T-helper 2 cell treated with Interferon-gamma antibody and Interleukin-4, amounts not matched to agents 100 ng/mL and 5 ng/mL, for 36 hours (primary cell): ENCODE results near the gene DUSP9. TPM values are rescaled to one million over a fixed set of nuclear protein-coding genes. Genes with fewer than 3 reads are reported as not detected.
"Not testable (repeated sequence)": the region's sequence is repeated elsewhere in the genome, so short reads cannot be mapped to it uniquely, and the experiment has no call there.

Source experiments
- intact Hi-C: fragments of 100-400 bp; cut with micrococcal nuclease; formaldehyde crosslinking; loops from one replicate; pipeline ENCODE4 v1.15.1; 2023
- total RNA-seq: library from RNA; stranded (reverse); gene quantifications from 2 replicates; pipeline ENCODE4 v1.2.3, GENCODE V29; 2022

Gene DUSP9, protein sequence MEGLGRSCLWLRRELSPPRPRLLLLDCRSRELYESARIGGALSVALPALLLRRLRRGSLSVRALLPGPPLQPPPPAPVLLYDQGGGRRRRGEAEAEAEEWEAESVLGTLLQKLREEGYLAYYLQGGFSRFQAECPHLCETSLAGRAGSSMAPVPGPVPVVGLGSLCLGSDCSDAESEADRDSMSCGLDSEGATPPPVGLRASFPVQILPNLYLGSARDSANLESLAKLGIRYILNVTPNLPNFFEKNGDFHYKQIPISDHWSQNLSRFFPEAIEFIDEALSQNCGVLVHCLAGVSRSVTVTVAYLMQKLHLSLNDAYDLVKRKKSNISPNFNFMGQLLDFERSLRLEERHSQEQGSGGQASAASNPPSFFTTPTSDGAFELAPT
- total RNA-seq, result not detected in 2 replicates

DNA sequence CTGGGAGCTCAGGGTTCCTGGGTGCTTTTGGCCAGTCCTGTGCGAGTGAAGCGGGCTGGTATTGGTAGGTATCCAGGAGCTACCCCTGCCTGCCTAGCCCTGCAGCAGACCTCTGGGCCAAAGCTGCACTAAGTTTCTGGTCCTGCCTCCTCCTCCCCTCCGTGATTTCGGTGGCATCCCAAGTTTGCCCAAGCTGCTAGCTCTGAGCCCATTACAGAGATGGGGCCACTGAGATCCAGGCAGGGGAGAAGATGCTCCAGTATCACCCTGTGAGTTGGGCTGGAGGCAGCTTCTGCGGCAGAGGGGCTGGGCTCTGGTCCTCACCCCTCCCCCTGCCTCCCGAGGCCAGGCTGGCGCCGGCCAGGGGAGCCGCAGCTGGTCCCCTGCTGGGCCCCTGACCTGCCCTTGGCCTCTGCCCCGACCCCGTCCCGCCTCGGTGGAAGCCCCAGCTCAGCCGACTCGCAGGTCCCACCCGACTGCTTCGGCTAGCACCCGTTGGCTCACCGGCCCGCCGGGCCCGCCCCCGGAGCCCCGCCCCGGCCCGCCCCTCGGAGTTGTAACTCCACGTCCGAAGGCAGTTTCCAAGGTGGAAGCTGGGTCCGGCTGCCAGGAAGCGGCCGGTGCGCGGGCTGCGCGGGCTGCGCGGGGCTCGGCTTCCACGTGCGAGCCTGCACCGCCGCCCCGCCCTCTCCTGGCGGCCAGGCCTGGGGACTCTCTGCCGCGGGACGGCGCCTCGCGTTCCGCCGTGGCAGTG is at the start of gene DUSP9:
Gene DUSP9, plus strand, starts transcription at position 584 of the 754 bp plus-strand sequence. CDS start 751 bp downstream, outside the sequence.
- intact Hi-C loops, result no loop called here

DNA sequence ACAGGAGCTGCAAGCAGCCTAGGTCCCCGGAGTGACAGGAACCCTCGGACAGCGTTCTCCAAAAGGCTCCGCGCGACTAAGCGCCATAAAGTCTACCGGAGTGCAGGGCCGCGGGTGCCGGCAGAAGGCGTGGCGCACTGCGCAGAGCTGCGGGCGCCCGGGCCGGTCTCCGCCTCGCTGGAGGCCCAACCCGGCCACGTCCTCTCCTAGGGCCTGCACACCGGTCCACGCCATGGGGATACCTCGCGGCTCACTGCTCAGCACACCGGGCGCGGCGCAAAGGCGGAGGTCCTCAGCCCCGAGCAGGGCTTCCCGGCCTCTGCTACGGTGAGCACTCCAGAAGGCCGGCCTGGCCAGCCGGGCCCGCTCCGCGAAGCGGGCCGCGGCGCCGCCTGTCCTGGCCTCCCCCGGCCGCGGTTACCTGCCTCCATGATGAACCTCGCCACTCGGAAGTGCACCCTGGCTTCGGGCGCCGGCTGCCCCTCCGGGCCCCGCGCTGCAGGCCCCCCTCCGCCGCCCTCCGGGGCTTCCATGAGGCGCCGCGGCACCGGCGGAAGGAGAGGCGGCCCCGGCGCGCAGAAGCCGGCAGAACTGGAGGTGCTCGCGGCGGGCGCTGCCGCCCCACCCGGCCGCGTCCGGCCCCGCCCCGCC is 48.3 kb upstream of the DUSP9 start, which contains the start of gene CCNQ:
Gene CCNQ, minus strand, starts transcription at position 599 of the 651 bp plus-strand sequence. Its CDS starts 66 bp downstream, at position 533.
- intact Hi-C loops, result loop anchor here (1.0 to 5.0 kb wide), 4 partner anchors 15 to 266 kb away; partner anchors contain the start of genes ABCD1, BCAP31, HAUS7 and ZNF275

DNA sequence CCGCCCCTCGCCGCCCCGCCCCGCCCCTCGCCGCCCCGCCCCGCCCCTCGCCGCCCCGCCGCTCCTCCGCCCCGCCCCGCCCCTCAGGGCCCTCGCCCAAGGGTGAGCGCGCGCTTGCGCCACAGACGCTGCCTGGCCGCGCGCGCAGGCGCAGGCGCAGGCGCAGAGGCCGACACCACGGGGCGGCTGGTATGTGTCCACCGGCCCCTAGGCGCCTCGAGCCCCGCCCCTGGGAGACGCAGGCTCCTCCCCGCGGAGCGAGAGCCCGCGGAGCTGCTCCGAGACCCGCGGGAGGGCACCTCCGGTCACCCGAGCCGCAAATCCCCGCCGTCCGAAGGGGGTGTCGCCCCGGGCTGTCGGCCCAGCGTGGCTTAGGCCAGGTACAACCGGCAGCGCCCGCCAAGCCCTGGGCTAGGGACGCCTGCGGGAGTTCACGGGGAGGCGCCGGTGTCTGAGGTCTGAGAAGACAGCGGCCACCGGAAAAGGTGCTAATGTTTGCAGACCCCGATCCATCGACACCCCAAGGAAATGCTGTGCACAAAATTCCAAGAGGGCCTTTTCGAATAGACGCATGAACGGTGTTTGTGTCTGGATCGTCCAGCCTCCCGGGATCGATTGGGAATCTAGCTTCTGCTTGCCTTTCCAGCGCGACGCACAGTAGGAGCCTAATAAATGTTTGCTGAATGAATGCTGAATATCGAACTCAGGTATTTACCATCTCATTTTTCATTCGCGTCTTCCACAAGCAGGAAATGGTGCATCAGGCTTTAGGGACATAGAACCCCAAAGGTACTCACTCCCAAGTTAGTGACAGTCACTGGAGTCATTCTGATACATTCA is 47.6 kb upstream of the DUSP9 start:
- intact Hi-C loops, result loop anchor here (1.0 to 5.0 kb wide), 3 partner anchors 16 to 267 kb away; partner anchors contain the start of genes HAUS7 and ZNF275

DNA sequence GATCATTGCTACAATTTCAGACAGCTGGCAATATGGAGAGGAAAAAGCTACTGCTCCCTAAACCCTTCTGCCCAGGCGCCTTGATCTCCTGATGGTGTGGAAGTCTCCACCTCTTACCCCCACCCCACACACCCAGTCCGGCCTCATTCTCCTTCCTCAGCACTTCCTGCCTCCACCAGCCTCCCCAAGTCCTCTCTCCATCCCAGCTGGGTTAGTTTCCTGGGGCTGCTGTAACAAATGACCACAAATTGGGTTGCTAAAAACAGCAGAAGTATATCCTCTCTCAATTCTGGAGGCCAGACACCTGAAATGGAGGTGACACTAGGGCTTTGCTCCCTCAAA is 47.0 kb upstream of the DUSP9 start:
- intact Hi-C loops, result no loop called here

DNA sequence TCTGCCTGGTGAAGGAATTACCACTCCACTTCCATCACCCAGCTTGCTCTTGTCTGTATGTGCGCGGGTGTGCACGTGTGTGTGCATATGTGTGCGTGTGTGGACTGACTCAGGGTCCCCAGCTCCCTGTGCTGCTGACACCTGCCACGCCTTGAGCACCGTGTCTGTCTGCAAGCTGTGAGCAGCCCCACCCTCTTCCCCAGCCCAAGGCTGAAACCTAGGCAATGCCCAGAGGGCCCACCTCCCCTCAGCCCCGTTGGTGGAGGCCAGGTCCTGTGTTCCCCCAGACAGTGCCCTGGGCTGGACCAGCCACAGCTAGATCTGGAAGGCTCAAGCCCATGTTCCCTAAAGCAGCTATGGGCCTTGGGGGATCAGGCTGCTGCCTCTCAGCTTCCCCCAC is 46.1 kb upstream of the DUSP9 start:
- intact Hi-C loops, result no loop called here

DNA sequence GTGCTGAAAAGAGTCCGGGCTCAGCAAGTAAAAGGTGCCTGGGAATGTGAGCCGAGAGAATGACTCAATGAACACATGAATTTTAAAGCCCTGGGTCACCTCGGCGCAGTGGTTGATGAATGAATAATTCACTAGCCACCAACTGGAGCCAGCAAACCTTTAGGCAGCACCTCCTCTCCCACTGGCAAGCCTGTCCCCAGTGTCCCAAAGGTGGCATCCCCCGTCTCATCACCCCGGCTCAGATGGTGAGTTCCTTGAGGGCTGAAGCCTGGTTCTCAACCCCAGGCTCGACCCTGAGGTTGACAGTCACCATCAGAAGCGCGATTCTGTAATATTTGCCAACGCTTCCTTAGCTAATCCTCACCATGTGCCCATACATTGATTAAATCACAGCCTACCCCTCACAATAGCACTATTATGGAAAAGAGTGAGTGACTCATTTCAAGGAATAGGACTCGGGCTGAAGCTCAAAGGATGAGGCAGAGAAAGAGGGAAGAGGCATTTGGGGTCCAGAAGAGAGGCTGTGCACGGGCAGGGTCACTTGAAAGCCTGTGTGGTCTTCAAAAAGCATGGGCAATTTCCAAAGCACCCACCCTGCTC is 45.4 kb upstream of the DUSP9 start:
- intact Hi-C loops, result no loop called here

DNA sequence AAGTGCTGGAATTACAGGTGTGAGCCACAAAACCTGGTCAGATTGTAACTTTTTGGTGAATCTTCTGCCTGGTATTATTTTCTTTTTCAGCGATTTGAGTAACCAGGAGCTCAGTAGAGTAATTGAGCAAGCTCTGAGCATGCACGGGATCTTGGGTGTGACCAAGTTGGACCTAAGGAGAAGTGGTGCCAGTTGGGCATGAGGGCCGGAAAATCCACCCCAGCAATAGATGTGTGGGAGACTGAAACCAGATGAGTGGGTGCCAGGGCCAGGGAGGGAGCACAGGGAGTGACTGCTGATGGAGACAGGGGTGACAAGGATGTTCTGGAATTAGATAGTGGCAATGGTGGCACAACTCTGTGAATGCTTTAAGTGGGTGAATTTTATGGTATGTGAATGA is 44.4 kb upstream of the DUSP9 start:
- intact Hi-C loops, result no loop called here

DNA sequence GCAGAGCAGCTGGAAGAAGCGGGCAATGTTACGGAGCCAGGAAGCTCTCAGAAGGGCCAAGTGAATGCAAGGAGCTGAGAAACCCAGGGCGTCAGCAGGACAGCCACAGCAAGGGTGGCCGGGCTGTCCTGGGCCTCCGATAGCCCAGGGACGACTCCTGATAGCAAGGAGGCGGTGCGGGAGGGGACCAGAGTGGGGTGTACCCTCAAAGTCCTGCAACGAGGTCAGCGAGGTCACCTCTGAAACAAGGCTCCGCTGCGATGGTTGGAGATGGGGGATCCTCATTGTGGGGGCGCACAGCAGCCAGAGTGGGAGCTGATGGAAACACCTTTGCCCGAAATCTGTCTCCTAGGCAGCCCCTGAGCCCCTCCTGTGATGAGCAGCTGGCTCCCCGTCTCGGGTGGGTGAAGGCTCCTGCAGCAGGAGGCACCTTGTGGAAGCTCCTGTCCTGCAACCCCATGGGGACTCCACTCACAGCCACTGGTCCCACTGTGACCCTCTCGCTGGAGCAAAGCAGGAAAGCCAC is 43.8 kb upstream of the DUSP9 start:
- intact Hi-C loops, result no loop called here

DNA sequence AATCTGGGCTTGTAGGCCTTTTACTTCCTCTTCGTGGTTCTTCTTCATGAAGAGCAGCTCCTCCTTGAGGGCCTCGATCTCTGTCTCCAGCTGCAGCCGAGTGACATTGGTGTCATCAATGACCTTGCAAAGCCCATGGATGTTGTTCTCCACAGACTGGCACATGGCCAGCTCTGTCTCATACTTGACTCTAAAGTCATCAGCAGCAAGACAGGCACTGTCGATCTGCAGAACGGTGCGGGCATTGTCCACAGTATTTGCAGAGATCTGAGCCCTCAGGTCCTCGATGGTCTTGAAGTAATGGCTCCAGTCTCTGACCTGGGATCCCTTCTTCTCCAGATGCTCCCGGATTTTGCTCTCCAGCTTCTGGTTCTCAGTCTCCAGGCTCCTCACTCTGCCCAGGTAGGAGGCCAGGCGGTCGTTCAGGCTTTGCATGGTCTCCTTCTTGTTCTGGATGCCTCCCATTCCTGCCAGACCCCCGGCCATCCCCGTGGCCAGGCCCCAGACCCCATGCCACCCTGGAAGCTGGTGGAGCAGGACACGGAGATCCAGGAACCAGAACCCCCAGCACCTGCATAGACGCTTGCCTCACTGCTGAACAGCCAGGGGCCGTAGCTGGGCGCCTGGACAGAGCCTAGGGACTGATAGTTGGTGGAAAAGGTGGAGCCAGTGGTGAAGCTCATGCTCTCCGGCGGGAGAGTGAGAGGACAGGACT is 42.2 kb upstream of the DUSP9 start:
- intact Hi-C loops, result not testable (repeated sequence)

DNA sequence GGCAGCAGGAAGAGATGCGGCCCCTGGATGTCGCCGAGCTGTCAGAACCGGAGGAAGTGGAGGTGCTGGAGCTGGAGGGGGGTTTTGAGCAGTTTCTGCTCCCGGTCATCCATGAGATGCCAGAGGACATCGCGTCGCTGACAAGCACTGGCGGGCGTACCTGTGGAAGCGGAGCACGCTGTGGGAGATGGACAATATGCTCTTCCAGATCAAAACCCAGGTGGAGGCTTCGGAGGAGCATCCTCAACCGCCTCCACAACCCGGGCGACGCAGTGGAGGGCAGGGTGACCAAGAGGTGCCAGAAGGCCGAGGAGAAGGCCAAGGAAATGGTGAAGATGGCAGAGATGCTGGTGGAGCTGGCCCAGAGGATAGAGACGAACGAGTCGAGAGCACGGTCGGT is 40.5 kb upstream of the DUSP9 start:
- intact Hi-C loops, result no loop called here

DNA sequence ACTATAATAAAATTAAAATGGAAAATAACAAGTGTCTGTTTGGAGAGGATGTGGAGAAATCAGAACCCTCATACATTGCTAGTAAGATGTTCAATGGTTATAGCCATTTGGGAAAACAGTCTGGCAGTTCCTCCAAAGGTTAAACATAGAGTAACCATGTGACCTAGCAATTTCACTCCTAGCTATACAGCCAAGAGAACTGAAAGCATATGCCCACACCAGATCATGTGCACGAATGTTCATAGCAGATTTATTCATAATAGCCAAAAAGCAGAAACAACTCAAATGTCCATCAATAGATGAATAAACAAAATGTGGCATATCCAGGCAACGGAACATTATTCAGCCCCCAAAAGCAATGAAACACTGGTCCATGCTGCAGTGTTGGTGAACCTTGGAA is 38.6 kb upstream of the DUSP9 start:
- intact Hi-C loops, result no loop called here

DNA sequence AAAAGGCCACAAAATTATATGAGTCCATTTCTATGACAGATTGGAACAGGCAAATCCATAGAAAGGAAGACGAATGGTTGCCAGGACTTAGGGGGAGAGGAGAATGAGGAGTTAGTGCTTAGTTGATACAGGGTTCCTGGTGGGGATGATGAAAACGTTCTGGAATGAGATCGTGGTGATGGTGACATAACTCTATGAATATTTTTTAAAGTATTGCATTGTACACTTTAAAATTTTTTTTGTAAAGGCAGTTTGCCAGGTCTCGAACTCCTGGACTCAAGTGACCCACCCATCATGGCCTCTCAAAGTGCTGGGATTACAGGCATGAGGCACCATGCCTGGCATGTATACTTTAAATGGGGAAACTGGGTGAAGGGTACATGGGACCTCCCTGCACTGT is 38.2 kb upstream of the DUSP9 start:
- intact Hi-C loops, result no loop called here

DNA sequence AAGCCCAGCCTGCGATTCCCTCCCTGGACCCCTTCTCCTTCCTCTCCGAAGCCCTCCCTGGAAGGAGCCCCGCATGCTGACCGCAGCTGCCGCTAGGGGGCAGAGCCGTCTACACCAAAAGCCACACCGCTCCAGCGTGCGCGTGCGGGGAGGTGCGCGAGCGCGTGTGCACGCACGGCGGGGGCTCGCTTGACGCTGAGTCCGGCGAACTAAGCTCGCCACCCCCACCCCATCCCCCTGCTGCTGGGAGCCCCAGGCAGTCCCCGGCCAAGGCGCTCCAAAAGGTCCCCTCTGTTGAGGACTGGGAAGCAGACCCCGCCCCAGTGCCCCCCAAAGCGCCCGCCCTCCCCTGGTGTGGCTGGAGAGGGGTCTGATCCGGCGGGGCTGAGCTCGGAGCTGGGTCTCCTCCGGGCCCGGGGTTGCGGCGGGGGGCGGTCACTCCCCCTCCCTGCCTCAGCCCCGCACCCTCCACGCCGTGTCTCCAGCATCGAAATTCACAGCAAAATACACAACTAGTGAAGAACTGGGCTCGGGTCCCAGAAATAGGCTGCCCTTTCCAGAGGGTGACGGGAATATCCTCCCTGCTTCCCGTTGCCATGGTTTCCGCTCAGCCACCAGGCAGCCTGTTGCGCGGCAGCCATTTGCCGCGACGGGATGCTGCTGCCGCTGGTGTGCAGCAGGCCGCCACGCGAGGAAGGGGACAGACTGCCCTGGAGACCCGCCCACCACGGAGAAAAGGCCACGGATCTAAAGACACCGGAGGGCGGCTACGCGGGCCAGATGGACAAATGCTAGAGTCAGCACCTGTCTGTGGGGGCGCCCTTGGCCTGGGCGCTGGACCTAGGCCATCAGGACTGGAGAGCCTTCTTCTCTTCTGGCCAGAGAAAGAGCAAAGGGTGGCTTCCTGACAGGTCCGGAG is 36.8 kb upstream of the DUSP9 start:
- intact Hi-C loops, result loop anchor here (2.0 kb wide), 1 partner anchor 59 kb away; no protein-coding TSS in a partner anchor

DNA sequence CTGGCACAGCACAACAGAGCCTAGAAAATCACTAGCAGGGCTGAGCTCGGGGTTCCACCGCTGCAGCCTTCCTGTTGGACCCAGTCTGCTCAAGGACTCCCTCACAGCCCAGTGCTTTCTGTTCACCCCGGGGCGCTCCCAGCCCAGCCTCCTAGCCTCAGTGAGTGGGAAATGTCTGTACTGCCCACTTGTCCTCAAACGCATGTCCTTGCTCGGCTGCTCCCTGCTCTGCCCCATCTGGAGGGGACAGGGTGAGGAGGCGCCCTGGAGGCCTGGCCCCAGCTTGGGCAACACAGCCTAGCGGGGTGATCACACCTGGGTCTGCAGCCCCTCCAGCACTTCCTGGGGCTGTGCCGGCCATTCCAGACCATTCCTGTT is 36.2 kb upstream of the DUSP9 start:
- intact Hi-C loops, result loop anchor here (2.0 kb wide), 1 partner anchor 58 kb away; no protein-coding TSS in a partner anchor

DNA sequence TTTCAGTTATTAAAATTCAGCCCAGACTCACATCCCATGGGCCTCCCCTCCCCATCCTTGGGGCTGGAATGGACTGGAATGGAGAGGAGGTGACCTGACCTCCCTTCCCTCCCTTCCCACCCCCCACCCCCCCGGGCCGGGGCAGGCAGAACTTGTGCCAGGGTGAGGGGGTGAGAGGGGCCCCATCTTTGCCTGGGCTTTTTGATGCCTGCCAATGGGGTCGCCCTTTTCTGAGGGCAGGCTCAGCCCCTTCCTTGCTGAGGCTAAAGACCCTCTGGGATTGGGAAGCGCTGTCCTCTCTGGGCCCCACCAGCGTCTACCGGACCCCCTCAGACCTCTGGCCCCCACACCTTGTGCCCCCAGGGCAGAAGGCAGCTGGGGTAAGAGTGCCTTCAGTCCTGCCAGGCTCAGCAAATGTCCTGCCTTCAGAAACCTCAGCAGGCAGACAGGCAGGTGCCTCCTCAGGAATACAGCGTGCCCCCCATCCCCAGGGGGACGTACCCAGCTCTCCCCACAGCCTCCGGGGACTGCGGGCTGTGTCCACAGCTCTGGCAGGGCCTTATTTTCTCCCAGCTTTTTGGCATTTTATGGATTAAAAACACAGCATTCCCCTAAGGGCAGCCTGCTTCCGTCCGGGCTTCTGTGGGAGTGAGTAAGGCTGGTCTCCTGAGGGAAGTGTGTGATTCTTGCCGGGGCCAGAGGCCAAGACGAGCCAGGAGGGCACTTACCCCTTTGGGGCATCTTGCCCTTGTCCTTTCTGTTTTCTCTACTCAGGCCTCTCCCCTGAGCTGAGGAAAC is 35.5 kb upstream of the DUSP9 start:
- intact Hi-C loops, result loop anchor here (2.0 kb wide), 1 partner anchor 57 kb away; no protein-coding TSS in a partner anchor

DNA sequence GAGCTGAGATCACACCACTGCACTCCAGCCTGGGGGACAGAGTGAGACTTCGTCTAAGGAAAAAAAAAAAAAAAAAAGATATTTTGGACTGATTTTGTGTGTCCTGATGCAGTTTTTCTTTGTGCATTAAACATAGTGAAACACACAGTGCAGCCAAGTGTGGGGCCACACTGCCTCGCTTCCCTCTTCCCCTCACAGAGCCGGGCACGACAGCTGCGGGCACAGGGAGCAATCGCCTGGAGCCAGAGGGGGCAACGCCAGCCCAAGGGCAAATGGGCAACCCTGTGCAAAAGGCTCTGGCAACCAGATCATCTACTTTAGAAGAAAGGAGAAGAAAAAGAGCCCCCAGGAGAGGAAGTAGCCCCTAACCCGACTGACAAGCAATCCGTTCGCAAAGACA is 34.6 kb upstream of the DUSP9 start:
- intact Hi-C loops, result no loop called here

DNA sequence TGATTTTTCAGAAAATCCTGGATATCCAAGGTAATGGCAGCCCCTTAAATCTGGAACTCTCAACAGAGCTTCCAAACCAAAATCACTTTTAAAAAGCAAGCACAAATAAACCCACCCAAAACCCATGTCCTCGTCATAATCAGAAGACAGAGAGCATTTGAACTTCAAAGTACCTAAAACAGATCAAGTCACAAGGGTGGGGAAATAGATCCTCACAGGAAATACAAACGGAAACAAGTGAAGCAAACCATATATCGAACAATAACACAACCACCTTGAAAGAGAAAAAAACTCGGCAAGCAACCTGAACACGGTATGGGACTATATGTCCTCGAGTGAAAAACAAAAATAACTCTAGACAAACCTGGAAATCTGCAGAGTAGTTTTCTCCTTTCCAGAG is 32.2 kb upstream of the DUSP9 start:
- intact Hi-C loops, result no loop called here

DNA sequence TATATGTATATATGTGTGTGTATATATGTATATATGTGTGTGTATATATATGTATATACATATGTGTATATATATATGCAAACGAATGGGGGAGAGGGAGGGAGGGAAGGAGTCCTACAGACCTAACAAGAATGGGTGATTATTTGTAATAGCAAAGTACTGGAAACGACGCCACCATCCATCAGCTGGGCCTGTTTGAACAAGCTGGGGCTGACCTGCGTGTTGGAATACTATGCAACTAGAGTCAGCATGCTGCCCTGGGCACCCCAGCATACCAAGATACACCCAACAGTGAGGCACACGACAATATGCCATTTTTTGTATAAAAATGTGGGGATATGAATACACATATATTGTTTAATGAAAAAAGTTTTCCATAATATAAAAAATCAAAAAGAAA is 26.4 kb upstream of the DUSP9 start:
- intact Hi-C loops, result no loop called here
